ENCODE data around the gene BCKDK. TPM values are rescaled to one million over a fixed set of nuclear protein-coding genes. Genes with fewer than 3 reads are reported as not detected.
A peak's percentile ranks its signal among the peaks of the same experiment; 100 is the strongest.

Gene BCKDK
- total RNA-seq, 1 donor from 2014 or later: 44.9 TPM

GRCh38 chr16:31083981-31084380 lies 24.2 kb upstream of the BCKDK start:
- FAIRE-seq: no peak
- no peak for TF ChIP-seq EZH2 (IDR thresholded peaks at IDR 0.05; ENCODE audit: insufficient read depth, low read length)
- no peak for TF ChIP-seq CTCF (IDR thresholded peaks at IDR 0.05; ENCODE audit: insufficient read depth, low read depth, low read length)
- Mint-ChIP-seq H3K4me3 (ENCODE audit: unreplicated experiment) (no peak overlapping the region), H3K9me3 (ENCODE audit: unreplicated experiment) (no peaks in the 10 kb centered on the region), H3K4me1 (ENCODE audit: low read depth, unreplicated experiment) (no peaks in the 10 kb centered on the region), H3K36me3 (ENCODE audit: low read depth, unreplicated experiment) (peaks cover 16% of the 10 kb centered on the region), H3K27ac (ENCODE audit: unreplicated experiment) (no peak overlapping the region), H3K27me3 (ENCODE audit: low read depth, unreplicated experiment) (no peaks in the 10 kb centered on the region)
- H3K27me3 ChIP-seq (ENCODE audit: insufficient read depth, low read length): no peaks in the 10 kb centered on the region
- H3K4me2 ChIP-seq (ENCODE audit: low read length): no peak overlapping the region
- H3K27ac ChIP-seq (ENCODE audit: low read depth, low read length): no peak overlapping the region
- H3K9ac ChIP-seq (ENCODE audit: low read length): no peak overlapping the region
- peaks cover 8% of the 10 kb centered on the region for H3K4me1 ChIP-seq (ENCODE audit: insufficient read depth, low read length)
- DNase-seq (ENCODE audit: low read depth): no peak
- no peak overlapping the region for H3K4me3 ChIP-seq (ENCODE audit: insufficient read depth, low read depth, low read length)
- peaks cover 39% of the 10 kb centered on the region for H3K79me2 ChIP-seq (ENCODE audit: insufficient read depth, low read length)
- no peaks in the 10 kb centered on the region for H3K36me3 ChIP-seq (ENCODE audit: insufficient read depth, low read length)
- H4K20me1 ChIP-seq (ENCODE audit: insufficient read depth, low read length): peaks cover 57% of the 10 kb centered on the region
- H2AFZ ChIP-seq (ENCODE audit: low read depth, low read length): no peak overlapping the region
- no peaks in the 10 kb centered on the region for H3K9me3 ChIP-seq (ENCODE audit: insufficient read depth, low read depth, low read length)

- Mint-ChIP-seq H3K36me3 (ENCODE audit: low read depth, unreplicated experiment) (peaks cover 13% of the 10 kb centered on the region), H3K27ac (ENCODE audit: unreplicated experiment) (no peak overlapping the region)
Measured at GRCh38 chr16:31084584-31085302, 23.4 kb upstream of the BCKDK start.

GRCh38 chr16:31085411-31085810 lies 22.8 kb upstream of the BCKDK start:
- no peak overlapping the region for H3K4me3 Mint-ChIP-seq (ENCODE audit: unreplicated experiment)
- no peak overlapping the region for H3K4me3 ChIP-seq (ENCODE audit: insufficient read depth, low read depth, low read length)
- H3K9me3 Mint-ChIP-seq (ENCODE audit: unreplicated experiment): no peaks in the 10 kb centered on the region
- no peaks in the 10 kb centered on the region for H3K27me3 Mint-ChIP-seq (ENCODE audit: low read depth, unreplicated experiment)
- H3K79me2 ChIP-seq (ENCODE audit: insufficient read depth, low read length): peaks cover 33% of the 10 kb centered on the region
- H3K4me1 ChIP-seq (ENCODE audit: insufficient read depth, low read length): peaks cover 8% of the 10 kb centered on the region
- H3K27me3 ChIP-seq (ENCODE audit: insufficient read depth, low read length): no peaks in the 10 kb centered on the region
- DNase-seq (ENCODE audit: low read depth): no peak
- H3K9ac ChIP-seq (ENCODE audit: low read length): peak overlapping the region; percentile 23
- no peak for FAIRE-seq
- H4K20me1 ChIP-seq (ENCODE audit: insufficient read depth, low read length): peaks cover 47% of the 10 kb centered on the region
- H3K27ac Mint-ChIP-seq (ENCODE audit: unreplicated experiment): peak overlapping the region; percentile 66
- no peak overlapping the region for H2AFZ ChIP-seq (ENCODE audit: low read depth, low read length)
- H3K36me3 Mint-ChIP-seq (ENCODE audit: low read depth, unreplicated experiment): peaks cover 13% of the 10 kb centered on the region
- TF ChIP-seq CTCF (IDR thresholded peaks at IDR 0.05; ENCODE audit: insufficient read depth, low read depth, low read length) (no peak), EZH2 (IDR thresholded peaks at IDR 0.05; ENCODE audit: insufficient read depth, low read length) (no peak)
- peaks cover 2% of the 10 kb centered on the region for H3K4me1 Mint-ChIP-seq (ENCODE audit: low read depth, unreplicated experiment)
- H3K27ac ChIP-seq (ENCODE audit: low read depth, low read length): no peak overlapping the region
- no peak overlapping the region for H3K4me2 ChIP-seq (ENCODE audit: low read length)
- H3K9me3 ChIP-seq (ENCODE audit: insufficient read depth, low read depth, low read length): no peaks in the 10 kb centered on the region
- peaks cover 3% of the 10 kb centered on the region for H3K36me3 ChIP-seq (ENCODE audit: insufficient read depth, low read length)

More at GRCh38 chr16:31084584-31085302, 23.4 kb upstream of the BCKDK start:
- Histone ChIP-seq H3K36me3 (ENCODE audit: insufficient read depth, low read length) (peaks cover under 1% of the 10 kb centered on the region), H3K4me2 (ENCODE audit: low read length) (no peak overlapping the region), H3K27me3 (ENCODE audit: insufficient read depth, low read length) (no peaks in the 10 kb centered on the region), H3K9ac (ENCODE audit: low read length) (peak overlapping the region; percentile 23), H3K9me3 (ENCODE audit: insufficient read depth, low read depth, low read length) (no peaks in the 10 kb centered on the region), H3K4me3 (ENCODE audit: insufficient read depth, low read depth, low read length) (no peak overlapping the region), H2AFZ (ENCODE audit: low read depth, low read length) (no peak overlapping the region), H4K20me1 (ENCODE audit: insufficient read depth, low read length) (peaks cover 50% of the 10 kb centered on the region), H3K4me1 (ENCODE audit: insufficient read depth, low read length) (peaks cover 8% of the 10 kb centered on the region), H3K27ac (ENCODE audit: low read depth, low read length) (no peak overlapping the region), H3K79me2 (ENCODE audit: insufficient read depth, low read length) (peaks cover 36% of the 10 kb centered on the region)
- Mint-ChIP-seq H3K27me3 (ENCODE audit: low read depth, unreplicated experiment) (no peaks in the 10 kb centered on the region), H3K4me3 (ENCODE audit: unreplicated experiment) (no peak overlapping the region), H3K9me3 (ENCODE audit: unreplicated experiment) (no peaks in the 10 kb centered on the region), H3K4me1 (ENCODE audit: low read depth, unreplicated experiment) (no peaks in the 10 kb centered on the region)
- TF ChIP-seq EZH2 (IDR thresholded peaks at IDR 0.05; ENCODE audit: insufficient read depth, low read length): no peak
- no peak for DNase-seq (ENCODE audit: low read depth)
- no peak for FAIRE-seq

Data from astrocyte (in vitro differentiated cells and primary cell).